ENCODE data around the gene FXYD1. TPM values are rescaled to one million over a fixed set of nuclear protein-coding genes. Genes with fewer than 3 reads are reported as not detected.

Gene FXYD1
- polyA plus RNA-seq, 6 donors from 2014 or later: 1.0 to 2.7 (median 1.2) TPM

DNA sequence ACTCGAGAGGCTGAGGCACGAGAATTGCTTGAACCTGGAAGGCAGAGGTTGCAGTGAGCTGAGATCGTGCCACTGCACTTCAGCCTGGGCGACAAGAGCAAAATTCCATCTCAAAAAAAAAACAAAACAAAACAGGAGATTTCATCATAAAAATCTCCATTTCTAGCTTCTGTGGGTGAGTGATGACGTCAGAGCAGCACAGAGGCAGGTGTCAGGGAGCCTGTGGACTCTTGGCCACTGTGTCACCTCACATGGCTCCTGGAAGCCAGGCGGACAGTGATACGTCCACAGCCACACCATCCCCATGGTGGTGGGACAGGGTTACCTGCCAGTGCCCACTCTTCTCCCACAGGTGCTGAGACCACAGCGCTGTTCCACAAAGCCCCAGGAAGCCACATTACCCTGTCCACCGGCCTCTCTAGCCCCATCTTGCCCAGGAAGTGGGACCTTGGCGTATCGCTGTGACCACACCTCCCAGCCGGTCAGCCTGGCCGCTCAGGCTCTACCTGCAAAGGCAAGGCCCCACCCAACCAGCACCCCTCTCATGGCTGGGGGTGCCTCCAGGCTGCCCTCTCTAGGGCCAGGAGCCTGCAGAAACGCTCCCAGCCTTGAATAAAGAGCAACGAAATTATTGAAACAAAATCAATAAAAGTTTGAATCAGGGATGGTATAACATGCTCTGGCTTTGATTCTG, 25.5 kb upstream of the FXYD1 start:
- no peak for ATAC-seq (ENCODE audit: low read depth in 2 of 2)
- no peaks in the 10 kb centered on the region for H3K9me3 Mint-ChIP-seq
- H3K4me3 Mint-ChIP-seq: peak overlapping the region in 1 of 8 donors; percentile 25
- peaks cover 0 to 33% (median 5%) of the 10 kb centered on the region in 3 donors for H3K27me3 Mint-ChIP-seq
- DNase-seq: no peak
- no peak overlapping the region for H3K27ac Mint-ChIP-seq
- no peaks in the 10 kb centered on the region for H3K36me3 Mint-ChIP-seq
- peaks cover 6 to 8% (median 8%) of the 10 kb centered on the region in 3 donors for H3K4me1 Mint-ChIP-seq

DNA sequence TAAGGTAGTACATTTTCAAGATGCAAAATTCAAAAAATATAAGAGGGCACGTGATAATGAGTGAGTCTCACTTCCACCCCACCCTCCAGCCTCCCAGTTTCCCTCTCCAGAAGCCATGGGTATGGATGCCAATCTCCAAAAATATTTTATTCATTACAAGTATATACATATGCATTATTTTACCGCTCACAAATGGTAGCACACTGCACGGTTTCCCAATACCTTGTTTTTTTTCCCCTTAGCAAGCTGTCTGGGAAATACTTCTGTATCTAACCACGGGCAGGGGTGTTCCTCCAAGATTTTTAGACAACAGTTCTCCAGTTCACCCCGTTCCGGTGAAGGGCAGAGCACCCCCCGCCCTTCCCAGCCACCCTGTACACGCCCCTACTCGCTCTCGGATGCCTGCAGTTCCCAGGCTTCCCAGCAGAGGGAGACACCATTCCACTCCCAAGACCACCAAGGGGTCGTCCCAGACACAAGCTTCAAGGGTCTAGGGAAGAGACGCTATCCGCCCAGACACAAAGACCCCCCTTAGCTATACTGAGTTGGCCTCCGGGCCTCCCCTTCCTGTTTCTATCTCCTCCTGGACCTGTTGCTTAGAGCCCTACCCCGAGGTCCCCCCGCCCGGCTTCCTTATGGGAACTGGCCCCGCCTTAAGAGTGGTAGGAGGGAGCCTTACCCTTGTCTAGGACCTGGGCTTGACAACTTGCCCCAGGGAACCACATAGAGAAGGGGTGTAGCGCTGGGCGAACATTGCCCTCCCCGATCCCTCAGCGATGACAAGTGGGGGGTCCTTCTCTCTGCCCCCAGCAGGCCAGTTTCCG, 24.1 kb upstream of the FXYD1 start:
- peak overlapping the region in 2 of 6 donors; percentile 60 to 79 for H3K27ac Mint-ChIP-seq
- H3K36me3 Mint-ChIP-seq: no peaks in the 10 kb centered on the region
- peak overlapping the region in 4 of 8 donors; percentile 22 to 50 (median 45) for H3K4me3 Mint-ChIP-seq
- no peaks in the 10 kb centered on the region for H3K9me3 Mint-ChIP-seq
- H3K27me3 Mint-ChIP-seq: peaks cover 0 to 24% (median 5%) of the 10 kb centered on the region in 3 donors
- H3K4me1 Mint-ChIP-seq: peaks cover 6 to 11% (median 8%) of the 10 kb centered on the region in 3 donors
- DNase-seq (peak; percentile 64), ATAC-seq (ENCODE audit: low read depth in 2 of 2) (peak; percentile 88)

DNA sequence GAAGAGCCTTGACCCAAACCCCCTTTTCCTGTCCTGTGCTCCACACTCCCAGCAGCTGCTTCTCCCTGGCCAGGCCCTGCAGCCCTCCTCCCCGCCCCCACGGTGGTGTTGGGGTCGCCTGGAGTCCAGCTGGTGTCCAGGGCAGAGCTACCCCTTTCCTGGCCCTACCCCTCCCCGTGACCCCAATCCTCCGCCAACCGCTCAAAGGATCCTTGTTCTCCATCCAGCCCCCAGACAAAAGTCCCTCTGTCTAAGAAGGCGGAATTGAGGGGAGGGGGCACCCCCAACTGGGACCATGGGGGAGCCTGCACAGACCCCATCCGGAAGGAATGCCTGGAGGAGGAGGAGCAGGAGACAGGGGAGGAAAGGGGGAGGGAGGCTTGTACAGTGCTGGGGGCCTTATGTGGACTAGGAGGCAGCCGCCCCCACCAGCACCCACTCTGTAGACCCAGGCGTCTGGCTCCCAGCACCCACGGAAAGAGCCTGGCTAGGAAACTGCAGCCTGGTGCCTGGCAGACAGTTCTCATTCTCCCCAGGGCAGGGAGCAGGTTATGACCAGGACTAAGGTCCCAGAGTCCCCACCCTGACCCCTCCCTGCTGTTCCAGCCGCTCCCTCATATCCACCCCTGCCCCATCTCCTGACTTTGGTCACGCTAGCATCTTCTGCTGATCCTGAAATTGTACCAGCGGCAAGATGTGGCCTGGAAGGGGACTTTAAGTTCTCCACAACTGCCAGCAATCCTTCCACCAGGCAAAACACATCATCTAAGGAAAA, 23.3 kb upstream of the FXYD1 start, which contains the start of gene FXYD3:
FXYD3 (plus strand) TSS at position 647 of the 775 bp plus-strand sequence. CDS start 3,554 bp downstream, outside the sequence.
- no peaks in the 10 kb centered on the region for H3K36me3 Mint-ChIP-seq
- peaks cover 6 to 13% (median 8%) of the 10 kb centered on the region in 3 donors for H3K4me1 Mint-ChIP-seq
- no peak for DNase-seq
- no peak for ATAC-seq (ENCODE audit: low read depth in 2 of 2)
- peak within 1 kb of the TSS in 4 of 8 donors; percentile 22 to 50 (median 45) for H3K4me3 Mint-ChIP-seq
- H3K27me3 Mint-ChIP-seq: peaks cover 0 to 18% (median 5%) of the 10 kb centered on the region in 3 donors
- H3K27ac Mint-ChIP-seq: peak within 1 kb of the TSS in 2 of 6 donors; percentile 60 to 79
- no peaks in the 10 kb centered on the region for H3K9me3 Mint-ChIP-seq

DNA sequence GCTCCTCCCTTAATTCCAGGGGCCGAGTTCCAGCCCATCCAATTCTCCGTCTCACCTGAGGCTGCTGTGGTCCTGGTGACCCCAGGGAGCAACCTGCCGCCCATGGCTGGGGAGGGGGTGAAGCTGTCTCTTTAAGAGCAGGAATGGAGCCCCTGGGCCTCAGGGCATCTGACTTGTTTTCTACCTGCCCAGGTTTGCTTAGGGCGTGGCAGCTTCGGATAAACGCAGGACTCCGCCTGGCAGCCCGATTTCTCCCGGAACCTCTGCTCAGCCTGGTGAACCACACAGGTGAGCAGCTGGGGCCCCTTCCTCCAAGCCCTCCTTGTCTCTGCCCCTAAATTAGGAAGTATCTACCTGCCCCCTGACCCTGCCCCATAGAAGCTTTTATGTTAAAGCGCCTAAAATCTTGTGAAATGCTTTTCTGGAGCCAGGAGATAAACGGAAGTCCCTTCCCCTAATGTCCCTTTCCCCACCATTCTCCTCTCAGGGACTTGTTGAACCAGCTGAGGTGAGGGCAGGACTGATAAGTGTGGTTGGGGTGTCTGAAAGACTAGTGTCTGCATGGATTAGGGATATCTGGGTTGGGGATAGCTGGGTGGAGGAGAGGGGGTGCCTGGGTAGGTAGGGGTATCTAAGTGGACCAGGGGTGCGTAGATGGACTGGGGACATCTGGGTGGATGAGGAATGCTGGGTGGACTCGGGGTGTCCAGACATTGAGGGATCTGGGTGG, 22.4 kb upstream of the FXYD1 start:
- H3K4me3 Mint-ChIP-seq: no peak overlapping the region
- peaks cover 0 to 14% (median 5%) of the 10 kb centered on the region in 3 donors for H3K27me3 Mint-ChIP-seq
- ATAC-seq (ENCODE audit: low read depth in 2 of 2) (no peak), DNase-seq (no peak)
- H3K36me3 Mint-ChIP-seq: no peaks in the 10 kb centered on the region
- no peaks in the 10 kb centered on the region for H3K9me3 Mint-ChIP-seq
- H3K27ac Mint-ChIP-seq: peak overlapping the region in 2 of 6 donors; percentile 38 to 60
- peaks cover 6 to 13% (median 8%) of the 10 kb centered on the region in 3 donors for H3K4me1 Mint-ChIP-seq

DNA sequence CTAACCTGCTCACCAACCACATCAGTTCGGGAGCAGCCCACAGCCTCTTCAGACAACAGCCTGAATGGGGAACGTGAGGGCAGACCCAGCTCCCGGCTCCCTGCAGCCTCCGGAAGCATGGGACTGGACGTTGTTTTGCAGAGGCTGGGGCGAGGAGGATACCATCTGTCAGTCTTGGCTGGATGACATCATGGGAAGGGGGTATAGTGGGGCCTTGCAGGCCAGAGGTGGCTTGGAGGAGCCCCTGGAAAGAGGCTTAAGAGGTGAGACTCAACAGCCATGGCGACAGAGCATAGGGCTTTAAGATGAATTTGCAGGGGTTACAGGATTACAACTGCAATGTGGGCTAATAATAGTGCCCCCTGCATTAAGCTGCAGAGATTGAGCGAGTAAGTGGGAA, 21.5 kb upstream of the FXYD1 start:
- Mint-ChIP-seq H3K4me3 (no peak overlapping the region), H3K36me3 (no peaks in the 10 kb centered on the region), H3K27me3 (peaks cover 0 to 14% (median 5%) of the 10 kb centered on the region in 3 donors), H3K27ac (peak overlapping the region in 1 of 6 donors; percentile 62), H3K4me1 (peaks cover 6 to 13% (median 8%) of the 10 kb centered on the region in 3 donors), H3K9me3 (no peaks in the 10 kb centered on the region)
- DNase-seq (no peak), ATAC-seq (ENCODE audit: low read depth in 2 of 2) (no peak)

DNA sequence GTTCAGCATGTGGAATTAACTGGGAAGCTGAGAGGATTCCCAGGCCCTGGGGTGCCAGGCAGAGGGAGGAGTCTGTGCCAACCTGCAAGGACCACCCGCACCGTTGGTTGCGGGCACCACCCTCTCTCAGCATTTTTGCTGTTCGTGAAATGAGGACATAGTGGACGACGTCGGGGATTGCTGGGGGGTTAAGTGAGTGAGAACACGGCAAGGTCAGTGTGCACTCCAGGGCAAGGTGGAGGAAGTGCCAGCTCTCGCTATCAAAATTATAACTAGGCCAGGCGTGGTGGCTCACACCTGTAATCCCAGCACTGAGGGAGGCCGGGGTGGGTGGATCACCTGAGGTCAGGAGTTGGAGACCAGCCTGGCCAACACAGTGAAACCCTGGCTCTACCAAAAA, 20.8 kb upstream of the FXYD1 start:
- no peak overlapping the region for H3K27ac Mint-ChIP-seq

DNA sequence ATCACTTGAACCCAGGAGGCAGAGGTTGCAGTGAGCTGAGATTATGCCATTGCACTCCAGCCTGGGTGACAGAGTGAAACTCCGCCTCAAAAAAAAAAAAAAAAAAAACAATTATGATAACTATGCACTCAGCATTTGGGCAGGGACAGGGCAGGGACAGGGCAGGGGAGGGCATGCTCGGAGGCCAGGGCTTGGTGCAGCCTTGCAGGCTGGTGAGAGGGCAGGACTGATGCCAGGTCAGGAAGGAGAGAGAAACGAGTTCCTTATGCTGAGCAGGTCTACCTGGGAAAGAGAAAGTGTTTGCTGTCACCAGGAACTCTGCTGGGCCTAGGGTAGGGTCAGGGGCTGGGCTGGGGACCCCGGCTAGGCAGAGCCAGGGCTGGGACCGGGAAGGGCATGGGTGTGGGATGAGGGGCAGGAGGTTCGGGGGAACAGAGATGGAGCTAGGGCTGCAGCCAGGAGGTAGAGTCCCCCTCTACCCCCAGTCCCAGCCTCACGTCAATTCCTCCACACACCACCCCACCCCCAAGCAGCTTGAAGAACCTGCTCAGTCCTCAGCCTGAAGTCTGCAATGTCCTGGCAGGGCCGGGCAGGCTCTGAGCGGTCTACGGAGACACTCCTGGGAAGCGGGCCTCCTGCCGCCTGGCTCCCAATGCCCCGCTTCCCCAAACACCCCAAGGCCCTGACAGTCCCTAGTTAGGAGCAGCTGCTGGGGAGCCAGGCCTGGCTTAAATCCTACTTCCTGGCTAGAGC, 20.2 kb upstream of the FXYD1 start:
- no peak for ATAC-seq (ENCODE audit: low read depth in 2 of 2)
- no peak overlapping the region for H3K27ac Mint-ChIP-seq
- H3K9me3 Mint-ChIP-seq: no peaks in the 10 kb centered on the region
- H3K36me3 Mint-ChIP-seq: no peaks in the 10 kb centered on the region
- H3K27me3 Mint-ChIP-seq: peaks cover 0 to 14% (median 5%) of the 10 kb centered on the region in 3 donors
- no peak overlapping the region for H3K4me3 Mint-ChIP-seq
- peaks cover 6 to 13% (median 8%) of the 10 kb centered on the region in 3 donors for H3K4me1 Mint-ChIP-seq
- DNase-seq: no peak

More for the DNA sequence above, 20.8 kb upstream of the FXYD1 start:
- H3K4me1 Mint-ChIP-seq: peaks cover 6 to 13% (median 8%) of the 10 kb centered on the region in 3 donors
- H3K36me3 Mint-ChIP-seq: no peaks in the 10 kb centered on the region
- DNase-seq (no peak), ATAC-seq (ENCODE audit: low read depth in 2 of 2) (no peak)
- H3K9me3 Mint-ChIP-seq: no peaks in the 10 kb centered on the region
- no peak overlapping the region for H3K4me3 Mint-ChIP-seq
- H3K27me3 Mint-ChIP-seq: peaks cover 0 to 14% (median 5%) of the 10 kb centered on the region in 3 donors

DNA sequence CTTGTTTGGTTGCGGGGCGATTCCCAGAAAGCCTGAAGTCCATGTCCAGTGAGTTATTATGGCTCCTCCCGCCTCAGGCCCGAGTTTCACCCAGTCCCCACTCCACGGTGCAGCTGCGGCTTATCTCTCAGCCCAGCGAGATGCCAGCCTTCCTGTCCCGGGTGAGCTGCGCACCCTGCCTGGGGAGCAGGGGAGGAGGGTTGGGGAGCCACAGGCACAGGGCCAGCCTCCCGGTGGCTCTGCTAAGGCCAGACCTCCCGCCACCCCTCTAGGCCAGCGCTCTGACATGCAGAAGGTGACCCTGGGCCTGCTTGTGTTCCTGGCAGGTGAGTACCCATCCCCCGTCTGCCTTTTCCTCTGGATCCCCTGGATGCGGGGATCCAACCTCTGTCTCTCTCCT, 19.5 kb upstream of the FXYD1 start:
- Mint-ChIP-seq H3K36me3 (no peaks in the 10 kb centered on the region), H3K9me3 (no peaks in the 10 kb centered on the region), H3K27ac (no peak overlapping the region), H3K4me1 (peaks cover 11 to 19% (median 15%) of the 10 kb centered on the region in 3 donors), H3K27me3 (peaks cover 0 to 14% (median 5%) of the 10 kb centered on the region in 3 donors), H3K4me3 (no peak overlapping the region)
- no peak for ATAC-seq (ENCODE audit: low read depth in 2 of 2)
- DNase-seq: no peak

DNA sequence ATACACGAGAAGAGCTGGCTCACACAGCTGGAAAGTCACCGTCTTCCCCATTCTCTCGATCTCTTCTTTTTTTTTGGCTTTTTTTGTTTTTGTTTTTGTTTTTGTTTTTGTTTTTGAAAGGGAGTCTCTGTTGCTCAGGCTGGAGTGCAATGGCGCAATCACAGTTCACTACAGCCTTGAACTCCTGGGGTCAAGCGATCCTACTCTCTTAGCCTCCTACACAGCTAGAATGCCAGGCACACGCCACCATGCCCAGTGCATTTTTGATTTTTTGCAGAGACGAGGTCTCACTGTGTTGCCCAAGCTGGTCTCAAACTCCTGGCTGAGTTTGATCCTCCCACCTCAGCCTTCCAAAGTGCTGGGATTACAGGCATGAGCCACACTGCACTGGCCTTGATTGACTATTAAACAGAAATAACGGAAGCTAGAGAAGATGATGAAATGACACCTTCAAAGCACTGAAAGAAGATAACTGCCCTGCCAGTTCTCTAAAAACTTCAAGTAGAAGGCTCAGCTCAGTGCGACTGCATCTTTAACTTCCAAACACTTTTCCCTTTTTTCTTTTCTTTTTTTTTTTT, 19.0 kb upstream of the FXYD1 start:
- peaks cover 0 to 11% (median 2%) of the 10 kb centered on the region in 3 donors for H3K27me3 Mint-ChIP-seq
- H3K27ac Mint-ChIP-seq: peak overlapping the region in 2 of 6 donors; percentile 67 to 95
- no peaks in the 10 kb centered on the region for H3K9me3 Mint-ChIP-seq
- H3K36me3 Mint-ChIP-seq: no peaks in the 10 kb centered on the region
- H3K4me3 Mint-ChIP-seq: no peak overlapping the region
- H3K4me1 Mint-ChIP-seq: peaks cover 14 to 21% (median 15%) of the 10 kb centered on the region in 3 donors
- DNase-seq (no peak), ATAC-seq (ENCODE audit: low read depth in 2 of 2) (no peak)

DNA sequence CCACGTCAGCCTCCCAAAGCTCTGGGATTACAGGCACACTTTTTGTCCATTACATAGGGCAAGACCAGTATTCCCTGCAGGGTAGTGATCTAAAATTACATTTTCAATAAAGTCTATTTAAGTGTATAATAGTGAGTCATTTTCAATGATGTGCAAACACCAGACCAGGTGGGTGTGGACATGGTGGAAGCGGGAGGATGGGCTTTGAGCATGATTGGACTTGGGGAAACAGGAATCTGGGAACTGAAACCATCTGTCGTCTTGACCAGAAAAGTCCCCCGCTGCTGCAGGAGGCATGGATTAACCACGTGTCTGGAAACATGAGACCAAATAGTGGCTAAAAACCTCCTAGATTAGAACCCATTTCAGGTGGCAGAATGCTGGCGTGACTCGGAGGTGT, 18.1 kb upstream of the FXYD1 start:
- H3K36me3 Mint-ChIP-seq: no peaks in the 10 kb centered on the region
- H3K27me3 Mint-ChIP-seq: peaks cover 0 to 8% (median 0%) of the 10 kb centered on the region in 3 donors
- H3K9me3 Mint-ChIP-seq: no peaks in the 10 kb centered on the region
- no peak overlapping the region for H3K4me3 Mint-ChIP-seq
- peaks cover 14 to 20% (median 17%) of the 10 kb centered on the region in 3 donors for H3K4me1 Mint-ChIP-seq
- peak overlapping the region in 2 of 6 donors; percentile 27 to 57 for H3K27ac Mint-ChIP-seq
- DNase-seq (no peak), ATAC-seq (ENCODE audit: low read depth in 2 of 2) (no peak)

DNA sequence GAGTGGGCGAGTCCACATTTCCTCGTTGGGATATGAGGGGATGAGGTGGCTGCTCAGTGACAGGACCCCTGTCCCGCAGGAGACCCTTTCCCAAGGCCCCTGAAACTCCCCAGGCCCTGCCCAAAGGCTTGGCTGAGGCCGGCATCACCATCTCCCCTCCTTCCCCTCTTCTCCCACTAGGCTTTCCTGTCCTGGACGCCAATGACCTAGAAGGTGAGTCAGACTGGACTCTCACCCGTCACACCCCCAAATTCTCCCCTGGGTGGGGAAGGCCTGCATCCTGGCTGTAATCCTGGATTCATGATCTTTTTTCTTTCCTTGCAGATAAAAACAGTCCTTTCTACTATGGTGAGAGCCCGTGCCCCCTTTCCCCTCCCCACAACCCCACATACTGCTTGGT, 17.7 kb upstream of the FXYD1 start:
- H3K27ac Mint-ChIP-seq: peak overlapping the region in 1 of 6 donors; percentile 27
- H3K36me3 Mint-ChIP-seq: no peaks in the 10 kb centered on the region
- peaks cover 0 to 5% (median 0%) of the 10 kb centered on the region in 3 donors for H3K27me3 Mint-ChIP-seq
- ATAC-seq (ENCODE audit: low read depth in 2 of 2): no peak
- peaks cover 17 to 20% (median 18%) of the 10 kb centered on the region in 3 donors for H3K4me1 Mint-ChIP-seq
- no peaks in the 10 kb centered on the region for H3K9me3 Mint-ChIP-seq
- DNase-seq: no peak
- no peak overlapping the region for H3K4me3 Mint-ChIP-seq
